Stimulated activated CD4-positive, alpha-beta T cell treated with anti-CD3 and anti-CD28 coated beads, Interleukin-1b, Interleukin-23, amount 100 ng/mL, for 4 hours (primary cell): ENCODE data around the gene OR5I1.
"Not testable (repeated sequence)": the region's sequence is repeated elsewhere in the genome, so short reads cannot be mapped to it uniquely, and the experiment has no call there.

ENCODE experiments used
- DNase-seq, 2 donors: peaks; one replicate each; pipeline ENCODE4 v3.0.0-alpha.2; 2020; ENCODE audit warnings: low read depth in 2 of 2

The OR5I1 gene

DNA sequence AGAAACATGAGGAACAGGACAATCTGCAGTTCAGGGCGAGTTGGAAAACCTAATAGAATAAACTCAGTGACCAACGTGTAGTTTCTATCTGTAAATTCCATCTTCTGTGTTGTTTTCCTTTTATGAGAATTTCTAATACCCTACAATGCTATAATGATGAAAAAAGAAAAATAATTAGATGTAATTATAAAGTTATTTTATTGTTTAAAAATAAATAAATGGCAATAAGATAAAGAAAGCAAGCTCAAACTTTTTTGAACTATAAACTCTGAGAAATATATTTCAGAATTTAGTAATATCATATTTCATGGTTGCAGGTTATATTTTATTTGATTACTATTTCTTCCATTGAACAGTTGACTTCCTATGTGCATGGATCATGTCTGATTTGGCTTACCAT lies at the start of gene OR5I1:
Gene OR5I1 (minus strand): TSS at position 101 of the 400 bp plus-strand sequence. CDS start 0 bp downstream, at position 101.
- no peak for DNase-seq

DNA sequence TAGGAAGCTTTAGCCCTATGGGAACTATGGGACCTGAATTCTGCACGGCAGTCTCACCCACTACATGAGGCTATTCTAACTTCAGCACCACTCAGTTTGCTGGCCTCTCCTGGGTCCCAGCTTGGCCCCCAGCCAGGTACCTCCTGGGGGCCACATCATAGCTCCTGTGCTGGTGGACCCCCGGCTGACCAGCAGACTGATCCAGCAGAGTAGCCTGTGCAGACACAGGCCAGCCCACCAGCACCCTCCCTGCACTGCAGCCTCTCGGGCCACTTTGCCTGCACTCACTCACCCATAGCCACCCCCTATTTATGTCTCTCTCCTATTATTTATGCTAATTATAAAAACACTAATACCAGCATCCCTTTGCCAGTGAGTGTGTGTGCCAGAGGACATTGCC lies 34.7 kb upstream of the OR5I1 start:
- no peak for DNase-seq

DNA sequence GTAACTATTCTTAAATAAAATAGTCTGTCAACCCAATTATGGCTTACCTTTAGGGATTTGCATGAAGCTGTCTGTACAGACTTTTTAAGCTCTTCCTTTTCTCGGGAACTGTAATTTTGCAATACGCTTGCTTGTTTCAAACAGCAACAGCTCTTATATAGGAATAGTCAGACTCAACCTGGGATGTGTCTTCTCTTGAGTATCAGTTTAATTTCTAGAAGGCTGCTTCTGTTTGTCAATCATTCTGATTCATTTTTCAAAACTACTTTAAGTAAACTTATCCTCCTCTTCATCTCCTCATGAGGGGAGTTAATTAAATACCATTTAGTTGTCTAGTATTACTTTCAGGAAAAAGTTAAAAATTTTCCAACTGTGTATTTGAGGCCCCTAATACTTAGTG lies 33.6 kb upstream of the OR5I1 start, which contains the start of gene OR10AG1:
Gene OR10AG1 (minus strand): TSS at position 101 of the 400 bp plus-strand sequence. CDS start 38 bp downstream, at position 63.
- no peak for DNase-seq

DNA sequence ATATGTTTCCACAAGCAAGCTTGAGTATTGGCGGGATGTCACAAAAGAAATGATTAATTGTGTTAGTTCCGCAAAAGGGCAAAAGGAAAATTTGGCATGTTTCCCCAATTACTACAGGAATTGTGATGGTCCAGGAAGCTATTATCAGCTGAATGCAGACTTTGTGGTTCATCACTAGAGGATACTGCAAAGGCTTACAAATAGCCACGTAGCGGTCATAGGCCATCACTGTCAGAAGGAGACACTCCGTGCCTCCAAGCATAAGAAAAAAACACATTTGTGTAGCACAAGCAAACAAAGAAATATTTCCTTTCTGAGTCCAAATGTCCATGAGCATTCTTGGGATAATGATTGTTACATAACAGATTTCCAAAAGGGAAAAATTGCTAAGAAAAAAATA lies 31.7 kb upstream of the OR5I1 start:
- no peak for DNase-seq

DNA sequence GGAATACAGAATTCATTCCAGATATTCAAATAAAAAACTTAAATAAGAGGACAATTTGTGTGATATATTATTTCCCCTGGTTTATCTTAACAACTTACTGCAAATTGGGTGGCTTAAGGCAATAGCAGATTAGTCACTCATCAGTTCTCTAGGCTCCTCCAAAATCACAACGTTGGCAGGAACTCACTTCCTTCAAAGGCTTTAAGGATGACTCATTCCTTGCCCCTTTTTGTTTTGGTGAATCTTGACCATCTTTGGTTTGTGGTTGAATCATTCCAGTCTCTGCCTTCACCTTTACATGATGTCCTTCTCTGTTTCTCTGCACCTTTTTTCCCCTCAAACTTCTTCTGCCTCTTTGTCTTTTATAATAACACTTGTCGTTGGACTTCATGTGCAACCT lies 30.2 kb upstream of the OR5I1 start:
- no peak for DNase-seq

DNA sequence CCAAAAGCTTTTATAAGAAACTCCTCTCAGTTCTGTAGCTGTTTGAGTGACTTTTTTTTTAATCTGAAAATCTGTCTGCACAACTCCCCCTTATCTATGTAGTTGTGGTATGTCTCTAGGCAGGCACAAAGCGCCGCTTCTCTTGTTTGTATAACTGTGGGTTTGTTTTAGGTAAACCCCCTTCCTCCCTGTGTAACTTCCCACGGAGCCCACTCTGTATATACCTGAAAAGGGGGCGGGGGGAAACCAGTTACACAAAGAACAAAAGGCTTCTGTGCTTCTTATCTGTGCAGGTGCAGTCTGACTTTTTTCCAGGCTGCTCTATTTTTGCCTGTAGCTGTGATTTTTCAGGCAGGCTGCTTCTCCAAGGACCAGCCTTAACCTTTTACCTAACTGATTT lies 20.3 kb upstream of the OR5I1 start:
- no peak for DNase-seq

DNA sequence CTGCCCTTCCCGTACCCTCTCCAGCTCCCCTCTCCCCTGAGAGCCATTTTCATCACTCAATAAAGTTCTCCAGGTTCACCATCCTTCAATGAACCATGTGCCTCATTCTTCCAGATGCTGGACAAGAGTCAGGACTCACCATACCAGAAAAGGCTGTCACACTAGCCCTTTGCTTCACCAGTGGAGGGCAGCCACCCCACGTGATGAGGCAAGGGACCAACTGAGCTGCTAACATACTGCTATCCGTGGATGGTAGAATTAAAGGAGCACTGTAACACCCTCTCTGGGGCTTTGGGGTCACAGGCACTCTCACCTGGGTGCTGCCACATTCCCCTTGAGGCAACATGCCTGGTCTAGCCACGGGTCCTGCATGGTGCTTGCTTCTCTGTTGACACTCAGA lies 13.1 kb upstream of the OR5I1 start:
- DNase-seq, result no peak

DNA sequence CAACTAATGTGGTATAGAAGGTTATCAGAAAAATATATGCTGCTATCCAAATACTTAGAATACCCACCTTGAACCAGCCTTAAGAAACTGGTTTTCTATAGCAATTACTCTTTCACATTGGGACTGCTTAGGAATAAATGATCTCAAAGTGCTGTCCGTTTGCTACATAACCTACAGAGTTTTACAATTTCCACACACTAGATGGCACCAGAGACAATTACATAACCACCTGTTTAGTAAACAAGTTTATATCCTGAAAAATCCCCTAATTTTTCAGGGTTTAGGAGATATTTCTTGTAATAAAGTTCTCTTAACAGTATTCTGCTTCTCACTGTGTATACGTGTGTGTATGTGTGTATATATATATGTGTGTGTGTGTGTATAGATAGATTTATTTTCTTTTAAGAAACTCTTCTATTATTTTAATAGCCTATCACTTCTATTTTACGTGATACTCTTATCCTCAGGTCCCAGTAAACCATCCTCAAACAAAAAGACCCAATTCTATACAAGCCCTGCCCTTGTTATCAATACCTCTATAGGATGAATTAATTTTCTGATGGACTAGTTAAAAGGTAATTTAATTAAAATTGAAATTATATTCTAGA lies 6.7 kb upstream of the OR5I1 start:
- DNase-seq, result no peak

DNA sequence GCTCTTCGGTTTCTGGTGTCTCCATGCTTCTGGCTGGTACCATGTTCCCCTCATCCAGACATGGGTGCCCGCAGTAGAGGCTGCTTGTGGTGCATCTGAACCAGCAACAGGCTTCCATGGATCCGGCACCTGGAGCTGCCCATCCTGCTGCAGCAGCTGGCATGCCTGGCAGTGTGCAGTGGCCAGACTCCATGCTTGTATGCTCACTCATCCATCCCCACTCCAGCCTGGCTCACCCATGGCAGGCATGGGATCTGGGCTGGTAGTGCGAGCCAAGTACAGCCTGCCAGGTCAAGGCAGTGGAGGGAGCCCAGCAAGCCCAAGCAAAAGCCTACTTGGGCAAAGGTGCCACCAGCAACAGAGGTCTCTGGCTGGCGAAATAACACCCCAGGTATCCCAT lies 15.7 kb downstream of the OR5I1 start:
- DNase-seq, result no peak

DNA sequence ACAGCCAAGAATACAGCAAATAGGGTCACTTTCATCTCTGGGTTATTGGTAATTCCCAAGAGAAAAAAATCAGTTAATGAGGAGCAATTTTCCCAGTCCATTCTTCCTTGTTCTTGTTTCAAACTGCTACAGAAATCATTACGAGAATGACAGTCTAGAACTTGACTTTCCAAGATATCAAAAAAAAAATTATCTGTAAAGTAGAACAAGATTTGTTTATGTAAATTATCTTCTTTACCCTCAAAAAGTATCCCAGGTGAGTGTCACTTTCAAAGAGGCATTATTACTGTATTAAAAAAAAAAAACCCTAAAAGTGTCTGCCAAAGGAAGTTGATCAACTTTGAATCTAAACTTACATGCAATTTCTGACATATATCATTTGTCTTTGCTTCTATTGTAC lies 21.7 kb downstream of the OR5I1 start, which contains the start of gene OR5W2:
Gene OR5W2 (minus strand): TSS at position 101 of the 400 bp plus-strand sequence. CDS start 0 bp downstream, at position 101.
- no peak for DNase-seq

DNA sequence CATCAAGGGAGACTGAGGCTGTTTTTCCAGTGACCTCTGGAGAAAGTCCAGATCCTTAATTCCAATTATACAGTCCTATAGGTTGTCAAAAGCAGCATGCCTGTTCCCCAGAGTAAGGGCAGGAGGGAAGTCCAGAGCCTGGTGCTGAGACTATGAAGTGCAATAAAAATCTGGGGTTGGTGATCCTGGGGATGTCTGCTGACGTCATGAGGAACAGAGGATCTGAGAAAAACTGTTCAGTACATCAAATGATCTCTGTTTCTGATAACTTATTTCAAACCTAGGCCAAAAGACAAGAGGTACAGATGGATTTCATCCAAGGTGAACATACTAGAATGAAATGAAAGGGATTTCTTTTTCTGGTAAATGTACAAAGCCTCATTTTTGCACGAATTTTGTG lies 33.9 kb downstream of the OR5I1 start:
- no peak for DNase-seq

DNA sequence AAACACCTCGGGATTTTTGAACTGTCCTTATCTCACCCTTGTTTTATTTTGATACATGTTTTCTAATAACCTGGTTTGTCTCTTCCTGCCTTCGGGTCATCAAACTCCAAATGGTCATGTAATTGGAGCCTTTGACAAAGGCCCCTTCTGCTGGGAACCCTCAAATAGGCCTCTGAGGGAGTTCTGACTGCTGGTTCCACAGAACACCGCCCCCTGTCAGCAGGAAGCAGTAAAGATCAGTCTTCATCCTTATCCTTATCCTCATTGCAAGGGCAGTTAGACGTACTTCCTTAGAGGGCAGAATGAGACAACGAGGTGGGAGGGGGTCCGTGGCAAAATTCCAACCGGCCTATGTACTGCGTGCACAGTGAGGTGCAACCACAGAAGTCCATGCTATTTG lies 41.0 kb downstream of the OR5I1 start:
- DNase-seq, result no peak

DNA sequence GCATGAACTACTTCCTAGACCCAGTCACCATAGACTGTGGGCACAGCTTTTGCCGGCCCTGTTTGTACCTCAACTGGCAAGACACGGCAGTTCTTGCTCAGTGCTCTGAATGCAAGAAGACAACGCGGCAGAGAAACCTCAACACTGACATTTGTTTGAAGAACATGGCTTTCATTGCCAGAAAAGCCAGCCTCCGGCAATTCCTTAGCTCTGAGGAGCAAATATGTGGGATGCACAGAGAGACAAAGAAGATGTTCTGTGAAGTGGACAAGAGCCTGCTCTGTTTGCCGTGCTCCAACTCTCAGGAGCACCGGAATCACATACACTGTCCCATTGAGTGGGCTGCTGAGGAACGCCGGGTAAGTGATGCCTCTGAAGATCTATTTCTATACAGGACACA lies 50.7 kb downstream of the OR5I1 start:
- not testable (repeated sequence) for DNase-seq
